ENCODE data around the gene AGO1. TPM values are rescaled to one million over a fixed set of nuclear protein-coding genes. Genes with fewer than 3 reads are reported as not detected.

The AGO1 gene
- total and polyA plus RNA-seq, 2 of the 8 experiments (the other 6 are each of a cell fraction or from before 2014, with no cell fraction given): 15.1 to 73.7 TPM

GRCh38 chr1:35930593-35931445 lies 47.8 kb downstream of the AGO1 start, which contains the start of gene AGO3 (continued):
- TF ChIP-seq CTCF (IDR thresholded peaks at IDR 0.05; ENCODE audit: control extremely low read depth in 1 of 3, insufficient read depth in 1 of 3, low read depth in 1 of 3, low read length in 3 of 3) (no peak; a peak in 1 of 4 replicates), RXRA (IDR thresholded peaks at IDR 0.05; ENCODE audit: insufficient read depth, low read depth, low read length) (no peak), KDM5A (IDR thresholded peaks at IDR 0.05; ENCODE audit: low read length) (no peak; the same call in 1 of the 2 replicates), KDM4A (IDR thresholded peaks at IDR 0.05; ENCODE audit: low read depth, low read length, severe bottlenecking) (peak; percentile 70), E2F6 (IDR thresholded peaks at IDR 0.05) (no peak), EZH2 (IDR thresholded peaks at IDR 0.05; ENCODE audit: low read depth, low read length, severe bottlenecking) (no peak)
